Measurements from ENCODE around the gene RYK. TPM values are rescaled to one million over a fixed set of nuclear protein-coding genes. Genes with fewer than 3 reads are reported as not detected.

RYK gene
- total RNA-seq, 4 donors from 2014 or later = 69.3 to 100 (median 84.7) TPM

DNA sequence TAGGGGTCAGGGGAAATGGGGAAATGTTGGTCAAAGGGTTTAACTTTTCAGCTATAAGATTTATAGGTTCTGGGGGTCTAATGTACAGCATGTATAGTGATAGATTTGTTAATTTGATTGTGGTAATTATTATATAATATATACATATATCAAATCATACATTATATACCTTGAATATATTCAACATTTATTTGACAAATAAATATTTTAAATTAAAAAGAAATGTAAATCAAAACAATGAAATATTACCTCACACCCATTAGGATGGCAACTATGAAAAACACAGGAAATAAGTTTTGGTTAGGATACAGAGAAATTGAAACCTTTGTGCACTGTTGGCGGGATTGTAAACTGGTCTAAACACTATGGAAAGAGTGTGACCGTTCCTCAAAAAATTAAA, 135.9 kb downstream of the RYK start:
- no peak for DNase-seq (ENCODE audit: low spot score)
- TF ChIP-seq, protein P1, sequence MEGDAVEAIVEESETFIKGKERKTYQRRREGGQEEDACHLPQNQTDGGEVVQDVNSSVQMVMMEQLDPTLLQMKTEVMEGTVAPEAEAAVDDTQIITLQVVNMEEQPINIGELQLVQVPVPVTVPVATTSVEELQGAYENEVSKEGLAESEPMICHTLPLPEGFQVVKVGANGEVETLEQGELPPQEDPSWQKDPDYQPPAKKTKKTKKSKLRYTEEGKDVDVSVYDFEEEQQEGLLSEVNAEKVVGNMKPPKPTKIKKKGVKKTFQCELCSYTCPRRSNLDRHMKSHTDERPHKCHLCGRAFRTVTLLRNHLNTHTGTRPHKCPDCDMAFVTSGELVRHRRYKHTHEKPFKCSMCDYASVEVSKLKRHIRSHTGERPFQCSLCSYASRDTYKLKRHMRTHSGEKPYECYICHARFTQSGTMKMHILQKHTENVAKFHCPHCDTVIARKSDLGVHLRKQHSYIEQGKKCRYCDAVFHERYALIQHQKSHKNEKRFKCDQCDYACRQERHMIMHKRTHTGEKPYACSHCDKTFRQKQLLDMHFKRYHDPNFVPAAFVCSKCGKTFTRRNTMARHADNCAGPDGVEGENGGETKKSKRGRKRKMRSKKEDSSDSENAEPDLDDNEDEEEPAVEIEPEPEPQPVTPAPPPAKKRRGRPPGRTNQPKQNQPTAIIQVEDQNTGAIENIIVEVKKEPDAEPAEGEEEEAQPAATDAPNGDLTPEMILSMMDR (IDR thresholded peaks at IDR 0.05) = no peak
- no peak for ATAC-seq (ENCODE audit: low FRiP score)

DNA sequence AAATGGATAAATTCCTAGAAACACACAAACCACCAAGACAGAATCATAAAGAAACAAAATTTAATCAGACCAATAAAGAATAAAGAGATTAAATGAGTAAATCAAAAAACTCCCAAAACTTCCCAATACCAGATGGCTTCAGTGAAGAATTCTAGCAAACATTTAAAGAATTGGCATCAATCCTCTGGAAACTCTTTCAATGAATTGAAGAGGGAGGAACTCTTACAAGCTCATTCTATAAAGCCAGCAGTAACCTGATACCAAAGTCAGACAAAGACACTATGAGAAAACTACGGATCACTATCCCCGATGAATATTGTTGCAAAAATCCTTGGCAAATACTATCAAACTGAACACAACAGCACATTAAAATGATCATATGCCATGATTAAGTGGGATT, 139.0 kb downstream of the RYK start:
- TF ChIP-seq, protein P1 (IDR thresholded peaks at IDR 0.05) = no peak
- no peak for DNase-seq (ENCODE audit: low spot score)
- ATAC-seq (ENCODE audit: low FRiP score) = no peak

DNA sequence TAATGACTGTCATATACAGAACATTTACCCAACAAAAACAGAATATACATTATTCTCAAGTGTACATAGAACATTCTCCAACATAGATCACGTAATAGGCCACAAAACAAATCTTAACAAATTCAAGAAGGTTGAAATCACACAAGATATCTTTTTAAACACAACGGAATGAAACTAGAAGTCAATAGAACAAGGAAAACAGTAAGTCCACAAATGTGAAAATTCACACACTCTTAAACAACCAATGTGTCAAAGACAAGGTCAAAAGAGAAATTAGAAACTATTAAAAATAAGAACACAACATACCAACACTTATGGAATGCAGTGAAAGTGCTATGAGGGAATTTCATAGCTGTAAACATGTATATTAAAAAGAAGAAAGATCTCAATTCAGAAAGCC, 139.7 kb downstream of the RYK start:
- DNase-seq (ENCODE audit: low spot score) (no peak), ATAC-seq (ENCODE audit: low FRiP score) (no peak)
- TF ChIP-seq, protein P1 (IDR thresholded peaks at IDR 0.05) = no peak

Other genes starting within 250 kb of the RYK start
- gene SLCO2A1, start 220.9 kb downstream of the RYK start, total RNA-seq = 10 to 100 TPM in 3 of 4 donors, 1 to 10 TPM in 1; 6.1 to 54.2 (median 33.1) TPM
- 100 to 1,000 TPM in 3 of 4 donors, 10 to 100 TPM in 1; 99.0 to 201 (median 158) TPM for gene AMOTL2, start 123.6 kb upstream of the RYK start, total RNA-seq
- 10 to 100 TPM; 41.6 to 58.6 (median 52.3) TPM for gene ANAPC13, start 235.1 kb upstream of the RYK start, total RNA-seq
- gene CEP63, start 235.2 kb upstream of the RYK start, total RNA-seq = 10 to 100 TPM; 15.3 to 30.9 (median 21.1) TPM

All from omental fat pad (tissue), 4 donors.